ENCODE measurements around the gene COL6A1. TPM values are rescaled to one million over a fixed set of nuclear protein-coding genes. Genes with fewer than 3 reads are reported as not detected.

Gene COL6A1
- total RNA-seq, 3 donors from 2014 or later = 2.8 to 3.6 (median 3.0) TPM

DNA sequence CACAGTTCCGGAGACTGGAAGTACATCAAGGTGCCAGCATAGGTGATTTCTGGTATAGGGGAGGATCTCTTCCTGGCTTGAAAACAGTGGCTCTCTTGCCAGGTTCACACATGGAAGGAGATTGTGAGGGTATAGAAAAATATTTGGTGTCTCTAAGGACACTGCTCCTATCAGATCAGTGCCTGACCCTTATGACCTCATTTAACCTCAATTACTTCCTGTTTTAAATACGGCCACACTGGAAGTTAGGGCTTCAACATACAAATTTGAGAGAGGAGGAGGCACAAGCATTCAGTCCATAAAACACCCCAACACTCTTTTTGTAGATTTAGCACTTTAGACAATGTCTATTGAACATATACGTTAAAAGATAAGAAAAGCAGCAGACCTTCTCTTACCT is 37.0 kb downstream of the COL6A1 start:
- Mint-ChIP-seq H3K4me1 (ENCODE audit: low read depth) (no peaks in the 10 kb centered on the region), H3K36me3 (ENCODE audit: insufficient read depth) (no peaks in the 10 kb centered on the region), H3K4me3 (no peak overlapping the region), H3K9me3 (no peaks in the 10 kb centered on the region), H3K27me3 (ENCODE audit: low read depth) (peaks cover 50% of the 10 kb centered on the region)
- ATAC-seq (no peak), DNase-seq (no peak)

DNA sequence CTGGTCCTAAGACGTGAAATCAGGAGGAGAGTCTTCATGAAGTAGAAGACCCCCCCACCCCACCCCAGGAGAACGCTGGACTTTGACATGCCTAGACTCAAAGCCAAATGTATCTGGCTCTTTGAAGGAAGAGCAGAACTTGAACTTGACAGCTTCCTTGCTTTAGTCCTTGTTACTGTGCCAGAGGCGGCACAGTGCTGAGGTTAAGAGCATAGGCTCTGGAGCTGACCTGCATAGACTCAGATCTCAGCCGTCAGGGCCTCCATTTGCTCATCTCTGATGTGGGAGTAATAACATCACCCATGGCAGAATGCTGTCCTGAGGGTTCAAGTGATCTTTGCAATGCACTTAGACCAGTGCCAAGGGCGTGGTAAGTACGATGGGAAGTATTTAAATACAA is 39.0 kb downstream of the COL6A1 start:
- Mint-ChIP-seq H3K27me3 (ENCODE audit: low read depth) (peaks cover 54% of the 10 kb centered on the region), H3K4me3 (no peak overlapping the region), H3K4me1 (ENCODE audit: low read depth) (no peaks in the 10 kb centered on the region), H3K36me3 (ENCODE audit: insufficient read depth) (no peaks in the 10 kb centered on the region), H3K9me3 (no peaks in the 10 kb centered on the region)
- ATAC-seq (no peak), DNase-seq (no peak)

DNA sequence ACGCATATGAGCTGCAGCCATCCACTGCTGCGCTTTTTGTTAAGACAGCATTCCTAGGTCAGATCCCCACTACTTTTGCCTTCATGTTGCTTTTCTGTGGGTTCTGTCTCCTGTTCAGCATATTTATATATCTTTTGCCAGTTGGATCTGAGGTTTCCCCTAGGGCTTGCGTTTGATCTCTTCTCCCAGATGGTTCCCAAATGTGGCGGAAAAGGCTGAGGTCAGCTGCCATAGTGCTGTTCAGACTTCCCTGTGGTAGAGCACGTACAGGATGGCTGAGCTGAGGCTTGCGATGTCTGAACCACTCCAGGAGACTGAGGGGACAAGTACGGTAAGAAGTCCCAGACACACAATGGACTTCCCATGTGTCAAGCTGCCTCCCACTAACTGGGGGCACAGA is 39.8 kb downstream of the COL6A1 start:
- Mint-ChIP-seq H3K27me3 (ENCODE audit: low read depth) (peaks cover 53% of the 10 kb centered on the region), H3K4me3 (no peak overlapping the region), H3K9me3 (no peaks in the 10 kb centered on the region), H3K4me1 (ENCODE audit: low read depth) (no peaks in the 10 kb centered on the region), H3K36me3 (ENCODE audit: insufficient read depth) (no peaks in the 10 kb centered on the region)
- ATAC-seq = no peak
- DNase-seq = no peak

DNA sequence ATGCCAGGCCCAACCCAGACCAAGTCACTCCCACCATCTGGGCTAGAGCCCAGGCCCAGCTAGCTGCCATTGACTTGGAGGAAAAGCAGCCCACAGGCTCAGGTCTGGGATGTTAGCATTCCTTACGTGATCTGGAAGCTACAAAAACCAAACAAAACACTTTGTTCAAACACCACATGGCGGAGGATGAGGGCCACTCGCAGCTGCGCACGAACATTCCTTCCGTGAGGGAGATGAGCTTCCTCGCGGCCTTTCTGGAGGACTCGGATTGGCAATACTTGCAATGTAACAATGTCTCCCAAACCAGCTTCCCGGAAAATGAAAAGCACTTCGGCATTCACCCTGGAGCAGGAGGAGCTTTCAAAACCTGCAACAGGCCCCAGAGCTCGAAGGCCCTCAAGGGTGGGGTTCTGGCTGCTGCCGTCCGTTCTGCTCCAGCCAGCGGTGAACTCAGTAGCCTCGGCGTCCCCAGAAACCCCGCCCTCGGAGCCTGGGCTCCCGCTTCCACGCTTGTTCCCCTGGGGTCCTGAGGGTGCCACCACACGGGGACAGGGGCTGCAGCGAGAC is 40.5 kb downstream of the COL6A1 start:
- no peak for DNase-seq
- ATAC-seq = no peak
- peaks cover 47% of the 10 kb centered on the region for H3K27me3 Mint-ChIP-seq (ENCODE audit: low read depth)
- H3K9me3 Mint-ChIP-seq = no peaks in the 10 kb centered on the region
- H3K36me3 Mint-ChIP-seq (ENCODE audit: insufficient read depth) = no peaks in the 10 kb centered on the region
- no peak overlapping the region for H3K4me3 Mint-ChIP-seq
- H3K4me1 Mint-ChIP-seq (ENCODE audit: low read depth) = no peaks in the 10 kb centered on the region

DNA sequence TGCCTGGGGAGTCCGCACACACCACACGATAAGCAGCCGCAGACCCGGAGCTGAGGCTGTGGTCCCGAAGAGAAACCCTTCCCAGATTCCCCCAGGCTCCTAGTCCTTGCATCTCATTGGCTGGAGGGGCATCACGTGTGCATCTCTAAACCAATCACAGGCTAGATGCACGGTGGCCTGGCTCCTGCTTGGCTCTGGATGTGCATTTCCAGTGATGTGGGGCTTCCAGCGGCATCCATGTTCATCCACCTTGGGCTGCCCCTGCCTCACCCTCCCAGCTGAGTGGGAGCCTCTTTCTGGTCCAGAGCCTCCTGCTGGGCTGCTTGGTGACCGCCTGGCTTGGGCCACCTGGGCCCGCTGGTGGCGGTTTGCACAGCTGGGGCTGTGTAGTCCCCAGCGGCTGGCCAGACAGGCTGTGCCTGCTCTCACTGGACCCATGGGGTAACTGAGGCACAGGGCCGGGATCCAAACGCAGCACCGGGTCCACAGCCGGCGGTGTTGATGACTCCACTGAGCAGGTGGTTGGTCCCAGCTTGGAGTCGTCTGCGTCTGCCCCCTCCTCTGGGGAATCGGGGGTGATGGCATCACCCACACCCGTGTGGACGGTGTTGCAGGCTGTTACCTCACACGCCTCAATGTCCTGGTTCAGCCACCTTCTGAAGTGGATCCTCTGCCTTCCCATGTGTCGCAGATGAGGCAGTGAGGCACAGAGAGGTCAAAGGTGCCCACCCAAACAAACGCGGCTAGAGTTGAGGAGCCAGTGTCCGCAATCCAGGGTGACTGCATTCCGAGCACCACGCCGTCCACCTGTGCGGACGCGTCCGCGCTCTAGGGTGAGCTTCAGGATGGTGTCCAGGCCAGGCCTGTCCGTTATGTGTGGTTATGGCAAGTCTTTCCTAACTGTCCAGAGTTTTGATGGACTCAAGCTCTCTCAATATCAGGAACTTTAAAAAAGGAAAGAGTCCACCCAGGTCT is 41.3 kb downstream of the COL6A1 start:
- ATAC-seq (no peak), DNase-seq (no peak)
- Mint-ChIP-seq H3K36me3 (ENCODE audit: insufficient read depth) (no peaks in the 10 kb centered on the region), H3K9me3 (no peaks in the 10 kb centered on the region), H3K4me3 (no peak overlapping the region), H3K4me1 (ENCODE audit: low read depth) (no peaks in the 10 kb centered on the region), H3K27me3 (ENCODE audit: low read depth) (peaks cover 39% of the 10 kb centered on the region)

DNA sequence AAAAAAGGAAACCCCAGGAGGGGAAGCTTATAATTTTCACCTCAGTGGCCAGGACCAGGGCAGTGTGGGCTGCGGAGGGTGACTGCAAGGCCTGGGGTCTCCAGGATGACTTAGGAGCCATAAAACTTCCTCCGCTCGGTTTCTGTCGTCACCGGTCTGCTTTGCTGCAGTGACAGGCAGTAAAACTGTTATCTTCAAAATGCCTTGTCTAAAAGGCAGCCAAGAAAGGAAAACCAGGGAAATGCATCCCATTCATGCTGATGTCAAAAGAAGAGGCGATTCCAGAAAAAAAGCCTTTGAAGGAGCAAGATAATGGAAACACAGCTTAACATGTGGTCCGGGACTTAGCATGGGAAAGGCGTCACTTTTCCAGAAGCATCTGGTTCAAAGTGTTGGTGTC is 42.0 kb downstream of the COL6A1 start:
- Mint-ChIP-seq H3K4me3 (no peak overlapping the region), H3K27me3 (ENCODE audit: low read depth) (peaks cover 36% of the 10 kb centered on the region), H3K9me3 (no peaks in the 10 kb centered on the region), H3K4me1 (ENCODE audit: low read depth) (no peaks in the 10 kb centered on the region), H3K36me3 (ENCODE audit: insufficient read depth) (no peaks in the 10 kb centered on the region)
- no peak for DNase-seq
- no peak for ATAC-seq

DNA sequence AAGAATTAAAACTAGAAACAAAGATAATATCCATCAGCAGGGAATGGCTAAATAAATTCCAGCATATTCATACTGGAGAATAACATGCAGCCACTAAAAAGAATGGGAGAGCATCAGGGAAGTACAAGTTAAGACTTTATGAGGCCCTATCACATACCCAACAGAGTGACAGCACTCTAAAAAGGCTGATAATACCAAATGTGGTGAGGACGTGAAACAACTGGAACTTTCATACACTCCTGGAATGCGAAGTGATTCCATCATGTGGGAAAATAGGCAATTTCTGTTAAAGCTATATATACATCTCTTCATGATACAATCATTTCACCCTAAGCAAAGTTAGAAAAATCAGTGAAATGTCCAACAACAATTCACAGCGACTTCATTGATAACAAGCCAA is 42.6 kb downstream of the COL6A1 start:
- no peaks in the 10 kb centered on the region for H3K4me1 Mint-ChIP-seq (ENCODE audit: low read depth)
- no peaks in the 10 kb centered on the region for H3K36me3 Mint-ChIP-seq (ENCODE audit: insufficient read depth)
- peaks cover 31% of the 10 kb centered on the region for H3K27me3 Mint-ChIP-seq (ENCODE audit: low read depth)
- peaks cover 3% of the 10 kb centered on the region for H3K9me3 Mint-ChIP-seq
- ATAC-seq = no peak
- no peak for DNase-seq
- H3K4me3 Mint-ChIP-seq = no peak overlapping the region

DNA sequence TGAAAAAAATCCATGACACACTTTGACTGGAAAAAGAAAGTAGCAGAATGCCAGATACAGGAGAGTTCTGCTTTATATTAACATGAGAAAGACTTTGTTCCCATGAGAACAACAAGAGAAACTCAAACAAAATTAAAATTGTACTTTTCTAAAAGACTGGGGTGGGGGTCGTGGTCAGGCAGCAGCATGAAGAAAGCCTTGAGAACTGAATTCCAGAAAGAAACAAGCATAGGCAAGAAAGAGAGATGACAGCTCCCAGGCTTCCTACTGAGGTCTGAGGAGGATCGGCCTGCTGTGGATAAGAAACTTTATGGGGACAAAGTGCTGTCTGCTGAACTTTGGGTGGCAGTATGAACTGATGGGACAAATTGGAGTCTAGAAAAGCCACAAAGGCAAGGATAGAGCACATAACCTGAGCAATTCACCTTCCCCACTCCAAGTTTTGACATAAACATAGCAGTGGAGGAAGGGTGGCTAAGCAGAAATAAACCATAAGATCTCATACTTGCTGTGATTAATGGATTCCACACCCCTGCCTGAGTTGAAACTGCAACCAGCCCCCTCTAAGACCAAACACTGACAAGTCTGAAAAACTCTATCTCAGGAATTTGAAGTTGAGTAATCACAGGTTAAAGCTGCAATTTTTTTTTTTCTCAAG is 43.7 kb downstream of the COL6A1 start:
- Mint-ChIP-seq H3K36me3 (ENCODE audit: insufficient read depth) (no peaks in the 10 kb centered on the region), H3K27me3 (ENCODE audit: low read depth) (peaks cover 21% of the 10 kb centered on the region), H3K4me3 (no peak overlapping the region), H3K9me3 (peaks cover 14% of the 10 kb centered on the region), H3K4me1 (ENCODE audit: low read depth) (no peaks in the 10 kb centered on the region)
- no peak for DNase-seq
- peak; percentile 40 to 41 for ATAC-seq

DNA sequence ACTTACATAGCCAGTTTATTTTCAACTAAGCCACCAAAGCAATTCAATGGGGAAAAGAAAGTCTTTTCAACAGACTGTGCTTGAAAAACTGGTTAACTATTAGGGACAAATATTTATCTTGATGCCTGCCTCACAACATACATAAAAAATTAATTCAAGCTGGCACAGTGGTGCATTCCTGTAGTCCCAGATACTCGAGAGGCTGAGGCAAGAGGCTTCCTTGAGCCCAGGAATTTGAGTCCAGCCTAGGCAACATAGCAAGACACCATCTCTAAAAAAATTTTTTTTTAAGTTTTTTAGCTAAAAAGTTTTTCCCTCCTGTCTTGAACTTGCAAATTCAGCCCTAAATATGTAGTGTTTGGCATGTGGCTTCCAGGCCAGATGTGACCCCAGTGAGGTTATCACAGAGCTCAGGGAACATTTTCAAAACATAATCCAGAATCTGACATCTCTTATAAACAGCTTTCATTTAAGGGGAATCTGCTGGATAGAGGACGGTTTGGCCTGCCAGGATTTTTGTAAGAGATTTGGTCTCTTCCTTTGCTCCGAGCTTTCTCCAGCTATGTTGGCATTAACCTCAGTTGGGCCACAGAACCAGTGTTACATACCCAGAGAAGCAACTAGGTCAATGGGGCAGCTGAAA is 46.4 kb downstream of the COL6A1 start:
- Mint-ChIP-seq H3K27me3 (ENCODE audit: low read depth) (peaks cover 12% of the 10 kb centered on the region), H3K36me3 (ENCODE audit: insufficient read depth) (no peaks in the 10 kb centered on the region), H3K4me3 (no peak overlapping the region), H3K9me3 (peaks cover 14% of the 10 kb centered on the region), H3K4me1 (ENCODE audit: low read depth) (no peaks in the 10 kb centered on the region)
- DNase-seq (no peak), ATAC-seq (no peak)

DNA sequence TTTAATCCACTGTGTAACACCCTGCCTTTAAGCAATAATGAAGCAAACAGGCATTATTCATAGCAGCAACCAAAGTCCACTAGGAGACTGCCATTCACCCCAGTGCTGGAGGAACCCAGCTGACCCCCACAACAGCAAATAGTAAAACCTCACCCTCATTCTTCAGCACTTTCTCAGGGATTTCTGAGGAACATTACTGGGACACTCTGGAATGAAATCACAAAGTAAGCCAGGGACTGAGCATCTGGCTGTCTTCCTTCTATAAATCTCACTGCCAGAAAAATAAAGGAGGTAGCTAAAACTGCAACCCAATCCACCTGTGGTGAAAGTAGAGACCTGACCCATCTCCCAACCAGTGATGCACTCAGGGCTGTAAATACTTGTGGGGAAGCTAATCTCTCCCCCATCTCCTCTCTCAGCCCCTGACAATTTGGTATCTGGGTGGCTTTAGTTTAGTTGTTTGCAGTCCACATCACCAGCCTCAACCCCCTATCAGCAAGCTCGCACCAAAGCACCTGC is 47.1 kb downstream of the COL6A1 start:
- H3K27me3 Mint-ChIP-seq (ENCODE audit: low read depth) = peaks cover 8% of the 10 kb centered on the region
- H3K4me1 Mint-ChIP-seq (ENCODE audit: low read depth) = no peaks in the 10 kb centered on the region
- DNase-seq (no peak), ATAC-seq (no peak)
- H3K9me3 Mint-ChIP-seq = peaks cover 14% of the 10 kb centered on the region
- no peak overlapping the region for H3K4me3 Mint-ChIP-seq
- no peaks in the 10 kb centered on the region for H3K36me3 Mint-ChIP-seq (ENCODE audit: insufficient read depth)

DNA sequence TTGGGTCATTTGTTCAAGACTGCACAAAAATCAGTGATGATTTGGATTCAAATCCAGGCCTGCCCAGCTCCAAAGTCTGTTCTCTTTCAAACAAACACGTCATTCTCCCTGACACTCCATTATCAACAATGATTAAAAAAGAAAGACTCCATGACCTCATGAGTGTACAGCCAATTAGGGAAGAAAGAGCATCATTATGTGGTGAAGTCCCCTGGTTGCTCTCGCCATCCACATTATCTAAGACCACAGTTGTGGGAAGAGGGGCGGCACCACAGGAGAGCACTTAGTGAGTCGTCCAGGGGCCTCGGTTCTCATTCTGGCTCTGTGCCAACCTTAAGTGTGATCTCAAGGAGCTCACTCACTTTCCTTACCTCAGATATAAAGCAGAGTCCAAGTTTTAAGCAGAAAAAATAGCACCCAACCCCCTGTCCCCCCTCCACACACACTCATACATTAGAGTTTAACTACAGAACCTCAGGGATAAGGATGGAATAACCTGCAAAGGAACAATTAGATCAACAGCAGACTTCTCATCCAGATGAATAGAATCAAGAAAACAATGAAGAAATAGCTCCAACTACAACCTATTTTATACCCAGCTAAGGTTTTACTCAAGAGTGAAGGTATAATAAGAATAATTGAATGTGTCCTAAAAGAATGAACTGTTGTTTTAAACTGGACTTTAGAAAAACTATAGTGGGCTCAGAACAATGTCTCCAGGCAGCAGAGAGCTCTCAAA is 47.8 kb downstream of the COL6A1 start:
- Mint-ChIP-seq H3K9me3 (peaks cover 14% of the 10 kb centered on the region), H3K4me3 (no peak overlapping the region), H3K4me1 (ENCODE audit: low read depth) (no peaks in the 10 kb centered on the region), H3K36me3 (ENCODE audit: insufficient read depth) (no peaks in the 10 kb centered on the region), H3K27me3 (ENCODE audit: low read depth) (peaks cover 3% of the 10 kb centered on the region)
- ATAC-seq = no peak
- no peak for DNase-seq

DNA sequence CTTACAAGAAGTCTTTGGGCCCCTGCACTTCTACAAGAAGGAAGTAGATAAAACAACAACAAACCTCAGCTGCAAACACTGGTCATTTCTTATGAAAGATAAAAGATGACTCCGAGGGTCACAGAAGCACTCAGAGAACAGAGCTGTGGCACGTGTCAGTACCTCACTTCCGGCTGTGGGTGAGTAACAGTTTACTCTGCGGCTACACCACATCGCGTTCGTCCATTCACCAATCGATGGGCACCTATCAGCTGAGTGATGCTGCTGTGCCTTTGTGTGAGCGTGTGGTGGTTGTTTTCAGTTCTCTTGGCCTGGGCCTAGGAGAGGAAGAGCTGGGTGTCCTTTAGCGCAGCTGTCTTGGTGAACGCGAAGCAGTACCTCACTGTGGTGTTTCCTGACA is 49.9 kb downstream of the COL6A1 start:
- ATAC-seq = no peak
- no peaks in the 10 kb centered on the region for H3K27me3 Mint-ChIP-seq (ENCODE audit: low read depth)
- no peak for DNase-seq
- peaks cover 14% of the 10 kb centered on the region for H3K9me3 Mint-ChIP-seq
- H3K4me3 Mint-ChIP-seq = no peak overlapping the region
- H3K36me3 Mint-ChIP-seq (ENCODE audit: insufficient read depth) = no peaks in the 10 kb centered on the region
- H3K4me1 Mint-ChIP-seq (ENCODE audit: low read depth) = no peaks in the 10 kb centered on the region

DNA sequence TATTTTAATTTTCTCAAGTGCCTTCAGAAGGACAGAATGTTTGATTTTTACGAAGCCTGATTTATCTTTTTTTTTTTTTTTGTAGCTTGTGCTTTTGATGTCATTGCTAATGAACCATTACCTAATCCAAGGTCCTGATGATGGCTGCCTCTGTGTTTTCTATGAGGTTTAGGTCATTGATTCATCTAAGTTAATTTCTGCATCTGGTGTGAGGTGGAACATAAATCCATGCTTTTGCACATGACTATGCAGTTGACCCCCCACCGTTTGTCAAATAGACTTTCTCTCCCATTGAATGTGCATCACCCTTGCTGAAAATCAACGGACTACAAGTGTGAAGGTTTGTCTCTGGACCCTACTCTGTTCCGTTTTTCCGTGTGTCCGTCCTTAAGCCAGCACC is 50.5 kb downstream of the COL6A1 start:
- no peaks in the 10 kb centered on the region for H3K4me1 Mint-ChIP-seq (ENCODE audit: low read depth)
- H3K9me3 Mint-ChIP-seq = peaks cover 14% of the 10 kb centered on the region
- DNase-seq = no peak
- H3K27me3 Mint-ChIP-seq (ENCODE audit: low read depth) = no peaks in the 10 kb centered on the region
- H3K4me3 Mint-ChIP-seq = no peak overlapping the region
- H3K36me3 Mint-ChIP-seq (ENCODE audit: insufficient read depth) = no peaks in the 10 kb centered on the region
- ATAC-seq = no peak
